Measurements from ENCODE around the gene GMPS. TPM values are rescaled to one million over a fixed set of nuclear protein-coding genes. Genes with fewer than 3 reads are reported as not detected.
"Not testable (repeated sequence)": the region's sequence is repeated elsewhere in the genome, so short reads cannot be mapped to it uniquely, and the experiment has no call there.

GMPS gene
- total RNA-seq, 1 donor from 2014 or later = 29.5 TPM

DNA sequence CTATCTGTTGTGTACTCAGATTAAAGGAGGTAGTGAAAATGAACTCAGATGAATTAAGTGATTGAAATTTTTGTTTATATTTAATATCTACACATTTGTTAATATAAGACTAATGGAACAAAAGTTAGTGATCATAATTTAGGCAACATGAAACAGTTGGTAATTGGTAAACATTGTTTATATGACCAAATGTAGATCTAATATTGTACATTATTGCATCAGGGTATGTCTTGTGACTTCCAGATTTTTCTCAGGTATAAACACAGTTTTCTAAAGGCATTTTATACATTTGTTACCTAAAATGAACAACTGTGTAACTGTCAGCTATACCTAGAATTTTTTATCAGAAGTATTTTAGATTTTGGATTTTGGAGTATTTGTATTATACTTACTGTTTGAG, 14.8 kb downstream of the GMPS start:
- no peaks in the 10 kb centered on the region for H3K36me3 ChIP-seq (ENCODE audit: control insufficient read depth, insufficient read depth, low read length)
- DNase-seq (ENCODE audit: low read depth) = no peak
- TF ChIP-seq, protein P1, sequence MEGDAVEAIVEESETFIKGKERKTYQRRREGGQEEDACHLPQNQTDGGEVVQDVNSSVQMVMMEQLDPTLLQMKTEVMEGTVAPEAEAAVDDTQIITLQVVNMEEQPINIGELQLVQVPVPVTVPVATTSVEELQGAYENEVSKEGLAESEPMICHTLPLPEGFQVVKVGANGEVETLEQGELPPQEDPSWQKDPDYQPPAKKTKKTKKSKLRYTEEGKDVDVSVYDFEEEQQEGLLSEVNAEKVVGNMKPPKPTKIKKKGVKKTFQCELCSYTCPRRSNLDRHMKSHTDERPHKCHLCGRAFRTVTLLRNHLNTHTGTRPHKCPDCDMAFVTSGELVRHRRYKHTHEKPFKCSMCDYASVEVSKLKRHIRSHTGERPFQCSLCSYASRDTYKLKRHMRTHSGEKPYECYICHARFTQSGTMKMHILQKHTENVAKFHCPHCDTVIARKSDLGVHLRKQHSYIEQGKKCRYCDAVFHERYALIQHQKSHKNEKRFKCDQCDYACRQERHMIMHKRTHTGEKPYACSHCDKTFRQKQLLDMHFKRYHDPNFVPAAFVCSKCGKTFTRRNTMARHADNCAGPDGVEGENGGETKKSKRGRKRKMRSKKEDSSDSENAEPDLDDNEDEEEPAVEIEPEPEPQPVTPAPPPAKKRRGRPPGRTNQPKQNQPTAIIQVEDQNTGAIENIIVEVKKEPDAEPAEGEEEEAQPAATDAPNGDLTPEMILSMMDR (IDR thresholded peaks at IDR 0.05; ENCODE audit: insufficient read depth, low read length, severe bottlenecking) = no peak
- no peak overlapping the region for H3K4me3 ChIP-seq (ENCODE audit: low read depth, low read length)
- no peaks in the 10 kb centered on the region for H3K27me3 ChIP-seq (ENCODE audit: control insufficient read depth, insufficient read depth, low read length)
- FAIRE-seq = no peak

DNA sequence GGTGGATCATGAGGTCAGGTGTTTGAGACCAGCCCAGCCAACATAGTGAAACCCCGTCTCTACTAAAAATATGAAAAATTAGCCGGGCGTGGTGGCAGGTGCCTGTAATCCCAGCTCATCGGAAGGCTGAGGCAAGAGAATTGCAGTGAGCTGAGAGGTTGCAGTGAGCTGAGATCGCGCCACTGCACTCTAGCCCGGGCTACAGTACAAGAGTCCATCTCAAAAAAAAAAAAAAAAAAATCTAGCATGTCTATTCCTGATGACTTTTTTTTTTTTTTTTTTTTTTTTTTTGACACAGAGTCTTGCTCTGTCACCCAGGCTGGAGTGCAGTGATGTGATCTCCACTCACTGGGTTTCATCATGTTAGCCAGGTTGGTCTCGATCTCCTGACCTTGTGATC, 15.9 kb downstream of the GMPS start:
- FAIRE-seq; H3K27me3 ChIP-seq (ENCODE audit: control insufficient read depth, insufficient read depth, low read length); H3K4me3 ChIP-seq (ENCODE audit: low read depth, low read length); DNase-seq (ENCODE audit: low read depth); H3K36me3 ChIP-seq (ENCODE audit: control insufficient read depth, insufficient read depth, low read length): not testable (repeated sequence)

DNA sequence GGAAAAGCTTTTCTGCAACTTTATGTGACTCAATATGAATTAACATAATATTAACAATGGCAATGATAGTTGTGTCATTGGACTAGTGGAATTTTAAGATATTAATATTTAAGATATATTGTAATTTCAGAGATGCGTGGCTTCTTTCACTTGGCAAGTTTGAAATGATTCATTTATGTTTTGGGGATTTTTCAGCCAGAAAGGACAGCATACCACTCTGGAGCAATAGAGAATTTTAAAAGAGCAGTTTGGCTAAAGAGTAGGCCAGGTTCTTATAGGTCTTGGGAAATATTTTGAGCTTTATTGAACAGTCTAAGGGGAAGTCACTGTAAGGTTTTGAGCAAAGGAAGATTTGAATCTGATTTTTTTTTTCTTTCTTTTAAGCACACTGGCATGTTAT, 16.5 kb downstream of the GMPS start:
- TF ChIP-seq, protein P1 (IDR thresholded peaks at IDR 0.05; ENCODE audit: insufficient read depth, low read length, severe bottlenecking) = no peak
- DNase-seq (ENCODE audit: low read depth) (no peak), FAIRE-seq (no peak)
- H3K27me3 ChIP-seq (ENCODE audit: control insufficient read depth, insufficient read depth, low read length) = no peaks in the 10 kb centered on the region
- H3K36me3 ChIP-seq (ENCODE audit: control insufficient read depth, insufficient read depth, low read length) = no peaks in the 10 kb centered on the region
- no peak overlapping the region for H3K4me3 ChIP-seq (ENCODE audit: low read depth, low read length)

DNA sequence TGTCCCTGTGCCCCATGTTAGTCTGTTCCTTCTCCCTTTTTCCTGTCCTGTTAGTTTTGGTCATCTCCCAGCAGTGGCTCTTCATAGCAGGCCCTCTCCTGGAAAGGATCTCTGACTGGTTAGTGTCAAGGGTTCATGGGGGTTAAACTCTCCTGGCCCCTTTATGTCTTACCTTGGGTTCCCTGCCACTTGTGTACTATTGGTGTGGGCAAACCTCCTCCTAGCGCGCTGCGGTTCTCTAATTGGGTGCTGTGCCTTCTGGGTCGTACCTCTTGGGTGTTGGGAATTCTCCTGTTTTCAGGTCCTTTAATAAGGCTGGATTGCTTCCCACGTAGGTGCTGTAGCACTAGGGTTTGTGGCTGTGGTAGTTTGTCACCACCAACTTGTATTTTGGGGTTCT, 18.8 kb downstream of the GMPS start:
- FAIRE-seq (no peak), DNase-seq (ENCODE audit: low read depth) (no peak)
- H3K4me3 ChIP-seq (ENCODE audit: low read depth, low read length) = no peak overlapping the region
- no peaks in the 10 kb centered on the region for H3K27me3 ChIP-seq (ENCODE audit: control insufficient read depth, insufficient read depth, low read length)
- TF ChIP-seq, protein P1 (IDR thresholded peaks at IDR 0.05; ENCODE audit: insufficient read depth, low read length, severe bottlenecking) = no peak
- H3K36me3 ChIP-seq (ENCODE audit: control insufficient read depth, insufficient read depth, low read length) = peaks cover 3% of the 10 kb centered on the region

DNA sequence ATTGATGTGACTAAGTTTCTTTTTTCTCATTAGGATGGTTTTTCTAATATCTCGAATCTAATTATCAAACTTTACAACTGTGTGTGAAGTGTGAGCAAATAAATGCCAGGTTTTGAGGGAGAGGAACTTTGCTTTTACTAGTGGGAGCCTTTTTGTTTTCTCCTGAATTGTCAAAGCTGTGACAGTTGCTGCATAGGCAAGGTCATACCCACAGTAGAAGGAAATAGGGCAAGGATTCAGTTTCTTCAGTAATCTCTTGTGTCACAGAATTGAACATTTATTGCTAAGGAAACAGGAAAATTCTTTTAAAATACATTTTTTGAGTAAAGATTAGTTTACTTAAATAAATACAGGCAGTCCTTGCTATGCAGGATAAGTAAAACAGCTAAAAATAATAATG, 19.5 kb downstream of the GMPS start:
- TF ChIP-seq, protein P1 (IDR thresholded peaks at IDR 0.05; ENCODE audit: insufficient read depth, low read length, severe bottlenecking) = no peak
- H3K36me3 ChIP-seq (ENCODE audit: control insufficient read depth, insufficient read depth, low read length) = peaks cover 4% of the 10 kb centered on the region
- no peak overlapping the region for H3K4me3 ChIP-seq (ENCODE audit: low read depth, low read length)
- DNase-seq (ENCODE audit: low read depth) = no peak
- no peak for FAIRE-seq
- H3K27me3 ChIP-seq (ENCODE audit: control insufficient read depth, insufficient read depth, low read length) = no peaks in the 10 kb centered on the region

DNA sequence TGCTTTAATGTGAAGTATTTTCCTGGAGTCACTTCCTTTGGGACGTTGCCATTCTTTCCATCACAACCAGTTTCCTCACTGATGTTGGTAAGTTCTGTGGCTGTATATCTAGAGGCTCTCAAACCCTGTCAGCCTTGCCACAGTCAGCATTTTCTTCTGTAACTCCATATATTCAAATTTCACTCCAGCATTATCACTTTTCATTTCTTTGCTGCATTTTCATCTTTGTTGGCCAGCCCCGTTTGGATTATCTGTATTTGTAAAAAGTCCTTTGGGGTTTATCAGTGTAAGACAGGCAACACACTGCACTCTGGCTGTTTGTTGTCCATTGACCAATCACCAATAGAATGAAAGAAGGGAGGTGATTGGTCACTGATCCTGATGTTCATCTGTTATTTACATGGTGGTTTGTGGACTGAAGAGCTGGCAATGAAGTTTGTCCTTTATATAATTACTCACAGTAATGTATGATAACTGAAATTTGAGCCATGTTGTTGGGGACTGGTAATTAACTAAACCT, 20.3 kb downstream of the GMPS start:
- TF ChIP-seq, protein P1 (IDR thresholded peaks at IDR 0.05; ENCODE audit: insufficient read depth, low read length, severe bottlenecking) = no peak
- Histone ChIP-seq H3K27me3 (ENCODE audit: control insufficient read depth, insufficient read depth, low read length) (no peaks in the 10 kb centered on the region), H3K4me3 (ENCODE audit: low read depth, low read length) (no peak overlapping the region), H3K36me3 (ENCODE audit: control insufficient read depth, insufficient read depth, low read length) (peaks cover 4% of the 10 kb centered on the region)
- no peak for FAIRE-seq
- DNase-seq (ENCODE audit: low read depth) = peak; percentile 9
